PC-9 (cell line): Measurements from ENCODE around the gene ERRFI1. TPM values are rescaled to one million over a fixed set of nuclear protein-coding genes. Genes with fewer than 3 reads are reported as not detected.

Experiments
- BruUV-seq: library from RNA; stranded (reverse); fragments of 400-500 nt; replicated peaks from 2 replicates; lab custom pipeline; 2021; lab: Mats Ljungman, UMichigan
- CTCF ChIA-PET: fragments of 300-600 bp; sonication (Branson Sonifier 250); formaldehyde crosslinking; loops from one replicate; lab custom pipeline; 2022; ENCODE audit warnings: antibody characterized with exemption; lab: Charles Lee
- POLR2A ChIA-PET: fragments of 300-600 bp; sonication (Branson Sonifier 250); formaldehyde crosslinking; loops from one replicate; lab custom pipeline; 2022; ENCODE audit warnings: antibody characterized with exemption; ENCODE audit not compliant: unreplicated experiment; lab: Charles Lee
- DNase-seq, 2 experiments: peaks; one replicate each; pipeline versions ENCODE4 v3.0.0 to v3.0.0-alpha.2; 2015 to 2022; ENCODE audit warnings: mixed read lengths in 1 of 2
- H2AFZ ChIP-seq: fragments of 200-600 bp; sonication (generic); 2 replicates; pipeline ENCODE4 v1.8.1; 2017; ENCODE audit warnings: antibody characterized with exemption
- H3F3A ChIP-seq: fragments of 200-600 bp; sonication (generic); 2 replicates; pipeline ENCODE4 v1.8.1; 2017; ENCODE audit warnings: antibody characterized with exemption, mild to moderate bottlenecking, low read depth; ENCODE audit not compliant: insufficient read depth
- H3K27ac ChIP-seq: fragments of 200-600 bp; sonication (generic); 2 replicates; pipeline ENCODE4 v1.6.1; 2016; ENCODE audit warnings: mixed run types
- H3K27me3 ChIP-seq: fragments of 200-600 bp; sonication (generic); 2 replicates; pipeline ENCODE4 v1.6.1; 2016; ENCODE audit warnings: low read depth, mixed run types; ENCODE audit not compliant: insufficient read depth
- H3K36me3 ChIP-seq: fragments of 200-600 bp; sonication (generic); 2 replicates; pipeline ENCODE4 v1.6.1; 2016; ENCODE audit warnings: low read depth, mixed run types
- H3K4me1 ChIP-seq: fragments of 200-600 bp; sonication (generic); replicated peaks from 2 replicates; pipeline ENCODE4 v1.6.1; 2016; ENCODE audit warnings: mixed run types; ENCODE audit not compliant: insufficient read depth
- H3K4me2 ChIP-seq: fragments of 200-600 bp; sonication (generic); 2 replicates; pipeline ENCODE4 v1.6.1; 2017; ENCODE audit warnings: mixed run types
- H3K4me3 ChIP-seq: fragments of 200-600 bp; sonication (generic); 2 replicates; pipeline ENCODE4 v1.6.1; 2016; ENCODE audit warnings: mixed run types
- H3K79me2 ChIP-seq: fragments of 200-600 bp; sonication (generic); 2 replicates; pipeline ENCODE4 v1.6.1; 2017; ENCODE audit warnings: low read depth, mixed run types
- H3K9me2 ChIP-seq: fragments of 200-600 bp; sonication (generic); 2 replicates; pipeline ENCODE4 v1.8.1; 2017; ENCODE audit warnings: mild to moderate bottlenecking; ENCODE audit not compliant: insufficient read depth
- H3K9me3 ChIP-seq: fragments of 200-600 bp; sonication (generic); 2 replicates; pipeline ENCODE4 v1.8.1; 2016; ENCODE audit warnings: low read depth; ENCODE audit not compliant: insufficient read depth
- H4K20me1 ChIP-seq: fragments of 200-600 bp; sonication (generic); 2 replicates; pipeline ENCODE4 v1.8.1; 2017; ENCODE audit not compliant: insufficient read depth
- EZH2 ChIP-seq: fragments of 200-600 bp; sonication (generic); IDR thresholded peaks from 2 replicates; pipeline ENCODE4 v1.8.0; 2017; ENCODE audit warnings: antibody characterized with exemption, low read depth
- intact Hi-C: fragments of 100-400 bp; cut with micrococcal nuclease; formaldehyde crosslinking; loops from one replicate; pipeline ENCODE4 v1.10.0; 2022; ENCODE audit not compliant: unreplicated experiment
- total RNA-seq: library from RNA; stranded (reverse); gene quantifications from 2 replicates; pipeline ENCODE4 v1.2.3, GENCODE V29; 2021
- TF ChIP-seq, protein P1 (sequence below): fragments of 200-600 bp; sonication (generic); conservative IDR thresholded peaks from 2 replicates; pipeline ENCODE4 v1.6.1; 2017; ENCODE audit warnings: mixed run types, antibody characterized with exemption, mild to moderate bottlenecking, moderate library complexity

Gene ERRFI1
- total RNA-seq, 1 experiment from 2014 or later, result 44.9 TPM

DNA sequence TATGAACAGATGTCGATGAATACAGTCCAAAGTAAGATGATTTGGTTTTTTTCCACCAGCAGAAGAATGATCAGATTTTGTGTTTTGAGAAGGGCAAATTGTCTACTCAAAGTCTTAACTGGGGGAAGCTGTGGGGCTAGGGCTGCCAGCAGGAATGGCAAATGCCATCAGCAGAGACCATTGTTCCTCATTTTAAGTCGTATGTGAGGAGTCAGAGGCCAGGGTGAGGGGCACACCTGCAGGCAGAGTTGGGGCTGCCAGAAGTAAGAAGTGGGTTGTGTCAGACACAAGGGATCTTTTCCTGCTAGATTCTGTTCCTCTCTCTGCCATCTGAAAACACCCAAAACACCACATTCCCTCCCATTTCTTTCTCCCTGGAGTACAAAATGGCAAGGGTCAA lies 55.9 kb downstream of the ERRFI1 start:
- no TSS peak for BruUV-seq
- Histone ChIP-seq H3F3A (peaks cover 17% of the 10 kb centered on the region; the same call in 1 of the 2 replicates), H3K4me1 (no peaks in the 10 kb centered on the region; the same call in 1 of the 2 replicates), H3K27me3 (no peaks in the 10 kb centered on the region), H3K27ac (no peak overlapping the region), H3K4me2 (no peak overlapping the region), H3K9me3 (no peaks in the 10 kb centered on the region), H3K36me3 (peaks cover 19% of the 10 kb centered on the region), H2AFZ (no peak overlapping the region), H3K79me2 (peaks cover 9% of the 10 kb centered on the region), H4K20me1 (peaks cover 3% of the 10 kb centered on the region; the same call in 1 of the 2 replicates), H3K4me3 (no peak overlapping the region), H3K9me2 (no peaks in the 10 kb centered on the region)
- CTCF ChIA-PET, result no interaction called here
- POLR2A ChIA-PET, result no interaction called here
- intact Hi-C loops, result no loop called here
- TF ChIP-seq, protein P1, sequence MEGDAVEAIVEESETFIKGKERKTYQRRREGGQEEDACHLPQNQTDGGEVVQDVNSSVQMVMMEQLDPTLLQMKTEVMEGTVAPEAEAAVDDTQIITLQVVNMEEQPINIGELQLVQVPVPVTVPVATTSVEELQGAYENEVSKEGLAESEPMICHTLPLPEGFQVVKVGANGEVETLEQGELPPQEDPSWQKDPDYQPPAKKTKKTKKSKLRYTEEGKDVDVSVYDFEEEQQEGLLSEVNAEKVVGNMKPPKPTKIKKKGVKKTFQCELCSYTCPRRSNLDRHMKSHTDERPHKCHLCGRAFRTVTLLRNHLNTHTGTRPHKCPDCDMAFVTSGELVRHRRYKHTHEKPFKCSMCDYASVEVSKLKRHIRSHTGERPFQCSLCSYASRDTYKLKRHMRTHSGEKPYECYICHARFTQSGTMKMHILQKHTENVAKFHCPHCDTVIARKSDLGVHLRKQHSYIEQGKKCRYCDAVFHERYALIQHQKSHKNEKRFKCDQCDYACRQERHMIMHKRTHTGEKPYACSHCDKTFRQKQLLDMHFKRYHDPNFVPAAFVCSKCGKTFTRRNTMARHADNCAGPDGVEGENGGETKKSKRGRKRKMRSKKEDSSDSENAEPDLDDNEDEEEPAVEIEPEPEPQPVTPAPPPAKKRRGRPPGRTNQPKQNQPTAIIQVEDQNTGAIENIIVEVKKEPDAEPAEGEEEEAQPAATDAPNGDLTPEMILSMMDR, result no peak
- no peak for TF ChIP-seq EZH2
- DNase-seq, result no peak

DNA sequence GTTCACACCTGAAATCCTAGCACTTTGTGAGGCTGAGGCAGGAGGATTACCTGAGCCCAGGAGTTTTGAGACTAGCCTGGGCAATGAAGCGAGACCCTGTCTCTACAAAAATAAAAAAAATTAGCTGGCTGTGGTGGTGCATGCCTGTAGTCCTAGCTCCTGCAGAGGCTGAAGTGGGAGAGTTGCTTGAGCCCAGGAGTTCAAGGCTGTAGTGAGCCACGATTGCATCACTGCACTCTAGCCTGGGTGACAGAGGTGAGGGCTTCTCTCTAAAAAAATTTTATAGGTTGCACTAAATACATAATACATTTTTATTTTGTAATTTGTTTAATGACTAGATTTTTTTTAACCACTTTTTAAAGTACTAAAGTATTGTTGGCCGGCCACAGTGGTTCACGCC lies 58.5 kb downstream of the ERRFI1 start:
- intact Hi-C loops, result loop anchor here (10.0 kb wide), 1 partner anchor 1017 kb away; no protein-coding TSS in a partner anchor

DNA sequence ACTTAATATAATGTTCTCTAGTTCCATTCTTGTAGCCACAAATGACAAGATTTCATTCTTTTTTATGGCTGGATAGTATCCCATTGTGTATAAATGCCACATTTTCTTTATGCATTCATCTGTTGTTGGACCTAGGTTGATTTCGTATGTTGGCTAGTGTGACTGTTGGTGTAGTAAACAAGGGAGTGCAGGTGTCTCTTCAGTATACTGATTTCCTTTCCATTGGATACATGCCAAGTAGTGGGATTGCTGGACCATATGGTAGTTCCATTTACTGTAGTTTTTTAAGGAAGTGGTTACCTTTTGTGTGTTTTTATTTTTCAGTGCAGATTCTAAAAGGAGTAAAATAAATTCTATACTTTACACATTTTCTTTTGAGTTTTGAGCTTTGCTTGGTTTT lies 58.9 kb downstream of the ERRFI1 start:
- Histone ChIP-seq H3K4me1 (no peaks in the 10 kb centered on the region; the same call in 1 of the 2 replicates), H3K79me2 (peaks cover 38% of the 10 kb centered on the region), H2AFZ (no peak overlapping the region), H3K9me2 (no peaks in the 10 kb centered on the region), H3K4me3 (no peak overlapping the region), H3K9me3 (no peaks in the 10 kb centered on the region), H4K20me1 (peaks cover 3% of the 10 kb centered on the region; the same call in 1 of the 2 replicates), H3K27ac (no peak overlapping the region), H3K4me2 (no peak overlapping the region), H3K36me3 (peaks cover 32% of the 10 kb centered on the region), H3F3A (peaks cover 12% of the 10 kb centered on the region; the same call in 1 of the 2 replicates), H3K27me3 (no peaks in the 10 kb centered on the region)
- ChIA-PET POLR2A (no interaction called here), CTCF (interaction anchor here (0.6 kb wide), 1 partner anchor 43 kb away, joined by 4 read pairs; no protein-coding TSS in a partner anchor)
- intact Hi-C loops, result loop anchor here (10.0 kb wide), 1 partner anchor 1018 kb away; no protein-coding TSS in a partner anchor
- TF ChIP-seq, protein P1, result no peak
- TF ChIP-seq EZH2, result no peak
- no peak for DNase-seq
- BruUV-seq, result no TSS peak

More for the DNA sequence above, 58.5 kb downstream of the ERRFI1 start:
- no peaks in the 10 kb centered on the region for H3K9me3 ChIP-seq
- no peak overlapping the region for H3K4me3 ChIP-seq
- CTCF ChIA-PET, result interaction anchor here (0.6 kb wide), 1 partner anchor 43 kb away, joined by 4 read pairs; no protein-coding TSS in a partner anchor
- DNase-seq, result no peak
- POLR2A ChIA-PET, result no interaction called here
- H3K36me3 ChIP-seq, result peaks cover 32% of the 10 kb centered on the region
- H3K27ac ChIP-seq, result no peak overlapping the region
- no peaks in the 10 kb centered on the region for H3K9me2 ChIP-seq
- H4K20me1 ChIP-seq, result peaks cover 3% of the 10 kb centered on the region; the same call in 1 of the 2 replicates
- BruUV-seq, result no TSS peak
- H3K4me2 ChIP-seq, result no peak overlapping the region
- no peak for TF ChIP-seq EZH2
- TF ChIP-seq, protein P1, result no peak
- no peaks in the 10 kb centered on the region for H3K27me3 ChIP-seq
- H3F3A ChIP-seq, result peaks cover 12% of the 10 kb centered on the region; the same call in 1 of the 2 replicates
- no peaks in the 10 kb centered on the region; the same call in 1 of the 2 replicates for H3K4me1 ChIP-seq
- peaks cover 33% of the 10 kb centered on the region for H3K79me2 ChIP-seq
- H2AFZ ChIP-seq, result no peak overlapping the region
